Measurements from ENCODE around the gene AMBRA1. TPM values are rescaled to one million over a fixed set of nuclear protein-coding genes. Genes with fewer than 3 reads are reported as not detected.

Gene AMBRA1
- total RNA-seq, 6 experiments from 2014 or later, result 23.2 to 25.9 (median 24.4) TPM

DNA sequence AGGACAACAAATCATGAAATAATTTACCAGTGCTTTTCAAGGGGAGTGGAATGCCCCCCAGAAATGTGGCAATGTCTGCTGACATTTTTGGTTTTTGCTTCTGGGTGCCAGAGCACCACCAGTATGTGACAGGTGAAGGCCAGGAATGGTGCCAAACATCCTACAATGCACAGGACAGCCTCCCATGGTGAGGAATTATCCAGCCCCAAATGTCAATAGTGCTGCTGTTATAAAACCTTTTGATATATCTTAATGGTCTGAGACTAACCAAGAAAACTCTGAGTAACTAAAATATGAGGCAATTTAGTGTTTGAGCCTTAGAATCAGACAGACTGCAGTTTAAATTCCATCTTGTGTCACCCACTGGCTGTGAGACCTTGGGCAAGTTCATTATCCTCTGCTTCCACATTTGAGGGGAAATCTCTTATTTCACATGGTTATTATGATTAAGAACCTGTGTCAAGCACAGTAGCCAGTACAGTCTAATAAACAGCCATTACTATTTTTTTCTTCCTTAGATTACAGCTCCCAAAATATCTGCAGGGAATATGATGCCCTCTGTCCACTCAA lies 69.5 kb downstream of the AMBRA1 start:
- H3K4me1 Mint-ChIP-seq (ENCODE audit: low read depth), result peaks cover 38% of the 10 kb centered on the region
- no peak for DNase-seq
- H3K36me3 Mint-ChIP-seq (ENCODE audit: low read depth), result no peaks in the 10 kb centered on the region; the same call in 1 of the 2 replicates
- H3K27me3 Mint-ChIP-seq (ENCODE audit: insufficient read depth), result 0 out of 2 replicates have a peak, but pooled peaks cover 2% of the 10 kb centered on the region
- peaks cover 4% of the 10 kb centered on the region; the same call in 1 of the 2 replicates for H3K9me3 Mint-ChIP-seq
- TF ChIP-seq, protein P1, sequence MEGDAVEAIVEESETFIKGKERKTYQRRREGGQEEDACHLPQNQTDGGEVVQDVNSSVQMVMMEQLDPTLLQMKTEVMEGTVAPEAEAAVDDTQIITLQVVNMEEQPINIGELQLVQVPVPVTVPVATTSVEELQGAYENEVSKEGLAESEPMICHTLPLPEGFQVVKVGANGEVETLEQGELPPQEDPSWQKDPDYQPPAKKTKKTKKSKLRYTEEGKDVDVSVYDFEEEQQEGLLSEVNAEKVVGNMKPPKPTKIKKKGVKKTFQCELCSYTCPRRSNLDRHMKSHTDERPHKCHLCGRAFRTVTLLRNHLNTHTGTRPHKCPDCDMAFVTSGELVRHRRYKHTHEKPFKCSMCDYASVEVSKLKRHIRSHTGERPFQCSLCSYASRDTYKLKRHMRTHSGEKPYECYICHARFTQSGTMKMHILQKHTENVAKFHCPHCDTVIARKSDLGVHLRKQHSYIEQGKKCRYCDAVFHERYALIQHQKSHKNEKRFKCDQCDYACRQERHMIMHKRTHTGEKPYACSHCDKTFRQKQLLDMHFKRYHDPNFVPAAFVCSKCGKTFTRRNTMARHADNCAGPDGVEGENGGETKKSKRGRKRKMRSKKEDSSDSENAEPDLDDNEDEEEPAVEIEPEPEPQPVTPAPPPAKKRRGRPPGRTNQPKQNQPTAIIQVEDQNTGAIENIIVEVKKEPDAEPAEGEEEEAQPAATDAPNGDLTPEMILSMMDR (IDR thresholded peaks at IDR 0.05), result no peak
- no peak overlapping the region for H3K27ac Mint-ChIP-seq
- no peak overlapping the region for H3K4me3 Mint-ChIP-seq

- Mint-ChIP-seq H3K27me3 (ENCODE audit: insufficient read depth) (no peaks in the 10 kb centered on the region), H3K9me3 (peaks cover 4% of the 10 kb centered on the region; the same call in 1 of the 2 replicates), H3K4me1 (ENCODE audit: low read depth) (peaks cover 46% of the 10 kb centered on the region), H3K4me3 (no peak overlapping the region), H3K36me3 (ENCODE audit: low read depth) (no peaks in the 10 kb centered on the region; the same call in 1 of the 2 replicates), H3K27ac (no peak overlapping the region; the same call in 1 of the 2 replicates)
- no peak for DNase-seq
- TF ChIP-seq, protein P1 (IDR thresholded peaks at IDR 0.05), result no peak
These were observed 70.5 kb downstream of the AMBRA1 start for GRCh38 chr11:46523290-46523689.

DNA sequence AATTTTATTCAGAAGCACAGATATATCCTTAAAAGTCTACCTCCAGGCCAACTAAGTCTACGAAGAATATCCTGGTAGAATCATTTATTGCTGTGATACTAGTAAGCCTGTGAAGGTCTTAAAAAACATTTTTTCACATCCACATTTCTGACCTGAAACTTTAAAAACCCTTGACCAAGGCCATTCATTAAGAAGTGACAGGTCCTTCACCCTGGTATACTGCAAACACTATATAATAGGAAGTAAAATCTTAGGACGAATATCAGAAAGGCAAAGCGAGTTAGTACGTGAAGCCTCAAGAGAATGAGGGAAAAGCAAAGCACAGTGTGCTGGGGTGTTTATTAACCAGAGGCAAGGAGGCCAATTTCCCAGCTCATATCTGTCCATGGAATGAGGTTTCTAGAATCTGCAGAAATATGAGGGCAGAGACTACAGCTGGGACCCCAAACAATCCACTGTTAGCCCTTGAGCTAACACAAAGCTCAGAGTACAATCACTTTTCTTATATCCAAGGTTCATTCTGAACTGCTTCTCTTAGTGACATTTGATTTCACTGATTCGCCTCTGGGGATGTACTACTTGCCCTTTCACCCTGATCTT lies 71.0 kb downstream of the AMBRA1 start:
- DNase-seq, result no peak
- Mint-ChIP-seq H3K4me3 (no peak overlapping the region), H3K9me3 (peaks cover 4% of the 10 kb centered on the region; the same call in 1 of the 2 replicates), H3K36me3 (ENCODE audit: low read depth) (no peaks in the 10 kb centered on the region; the same call in 1 of the 2 replicates), H3K27ac (no peak overlapping the region; the same call in 1 of the 2 replicates), H3K4me1 (ENCODE audit: low read depth) (peaks cover 46% of the 10 kb centered on the region), H3K27me3 (ENCODE audit: insufficient read depth) (no peaks in the 10 kb centered on the region)
- TF ChIP-seq, protein P1 (IDR thresholded peaks at IDR 0.05), result peak; percentile 2; the same call in 1 of the 2 replicates

GRCh38 chr11:46521961-46522681 lies 71.7 kb downstream of the AMBRA1 start:
- H3K4me3 Mint-ChIP-seq, result no peak overlapping the region
- H3K27ac Mint-ChIP-seq, result no peak overlapping the region
- peak; percentile 22 for DNase-seq
- TF ChIP-seq, protein P1 (IDR thresholded peaks at IDR 0.05), result peak; percentile 70
- peaks cover 46% of the 10 kb centered on the region for H3K4me1 Mint-ChIP-seq (ENCODE audit: low read depth)
- peaks cover 4% of the 10 kb centered on the region; the same call in 1 of the 2 replicates for H3K9me3 Mint-ChIP-seq
- H3K27me3 Mint-ChIP-seq (ENCODE audit: insufficient read depth), result no peaks in the 10 kb centered on the region
- H3K36me3 Mint-ChIP-seq (ENCODE audit: low read depth), result no peaks in the 10 kb centered on the region; the same call in 1 of the 2 replicates

- Mint-ChIP-seq H3K36me3 (ENCODE audit: low read depth) (no peaks in the 10 kb centered on the region), H3K27me3 (ENCODE audit: insufficient read depth) (no peaks in the 10 kb centered on the region), H3K9me3 (no peaks in the 10 kb centered on the region), H3K4me1 (ENCODE audit: low read depth) (peaks cover 51% of the 10 kb centered on the region), H3K27ac (peak overlapping the region; percentile 60), H3K4me3 (peak overlapping the region; percentile 55)
- peak; percentile 78 for DNase-seq
- TF ChIP-seq, protein P1 (IDR thresholded peaks at IDR 0.05), result no peak
These were observed 72.7 kb downstream of the AMBRA1 start for GRCh38 chr11:46520971-46521745.

Data from HFFc6 (cell line).